ENCODE data around the gene RBM22. TPM values are rescaled to one million over a fixed set of nuclear protein-coding genes. Genes with fewer than 3 reads are reported as not detected.

The RBM22 gene
- total RNA-seq, 1 donor from 2014 or later: 65.8 TPM

GRCh38 chr5:150641006-150641570 lies 59.8 kb downstream of the RBM22 start:
- Mint-ChIP-seq H3K9me3 (no peaks in the 10 kb centered on the region), H3K36me3 (no peaks in the 10 kb centered on the region), H3K4me3 (no peak overlapping the region), H3K27me3 (no peaks in the 10 kb centered on the region), H3K4me1 (ENCODE audit: unreplicated experiment) (peaks cover 78% of the 10 kb centered on the region), H3K27ac (no peak overlapping the region)
- DNase-seq (ENCODE audit: extremely low spot score, unreplicated experiment): no peak
- no peak for TF ChIP-seq CTCF (conservative IDR thresholded peaks at IDR 0.05)

Other genes starting within 250 kb of the RBM22 start
- gene NDST1, start 192.9 kb downstream of the RBM22 start, total RNA-seq (ENCODE audit: low replicate concordance): 96.5 and 101 TPM in 2 replicates
- 2.8 and 24.5 TPM in 2 replicates for gene SYNPO, start 60.4 kb downstream of the RBM22 start, total RNA-seq (ENCODE audit: low replicate concordance)
- 0.17 and 6.1 TPM in 2 replicates for gene MYOZ3, start 39.8 kb downstream of the RBM22 start, total RNA-seq (ENCODE audit: low replicate concordance)
- gene DCTN4, start 58.0 kb upstream of the RBM22 start, total RNA-seq (ENCODE audit: low replicate concordance): 41.8 and 63.9 TPM in 2 replicates
- 8.2 and 11.0 TPM in 2 replicates for gene SMIM3, start 77.7 kb upstream of the RBM22 start, total RNA-seq (ENCODE audit: low replicate concordance)
- gene IRGM, start 145.5 kb upstream of the RBM22 start, total RNA-seq (ENCODE audit: low replicate concordance): not detected in 2 replicates
- 11.9 and 15.0 TPM in 2 replicates for gene ZNF300, start 203.9 kb upstream of the RBM22 start, total RNA-seq (ENCODE audit: low replicate concordance)